Uterus (tissue), 2 donors: ENCODE data around the gene SPATA20.

Source experiments
- POLR2A ChIP-seq, 2 donors: fragments of 450-650 bp; IDR thresholded peaks; one replicate each; pipeline ENCODE4 v1.6.1; 2016; ENCODE audit warnings: antibody characterized with exemption in 2 of 2, mild to moderate bottlenecking in 1 of 2, moderate library complexity in 1 of 2
- TF ChIP-seq, protein P1 (sequence below), 4 experiments: fragments of 200-600 bp in 2 of 4; fragments of 450-650 bp in 2 of 4; sonication (generic) in 2 of 4; IDR thresholded peaks; one replicate each; pipeline ENCODE4 v1.5.1; 2016 to 2019; ENCODE audit warnings: antibody characterized with exemption in 4 of 4, mild to moderate bottlenecking in 2 of 4, moderate library complexity in 1 of 4

DNA sequence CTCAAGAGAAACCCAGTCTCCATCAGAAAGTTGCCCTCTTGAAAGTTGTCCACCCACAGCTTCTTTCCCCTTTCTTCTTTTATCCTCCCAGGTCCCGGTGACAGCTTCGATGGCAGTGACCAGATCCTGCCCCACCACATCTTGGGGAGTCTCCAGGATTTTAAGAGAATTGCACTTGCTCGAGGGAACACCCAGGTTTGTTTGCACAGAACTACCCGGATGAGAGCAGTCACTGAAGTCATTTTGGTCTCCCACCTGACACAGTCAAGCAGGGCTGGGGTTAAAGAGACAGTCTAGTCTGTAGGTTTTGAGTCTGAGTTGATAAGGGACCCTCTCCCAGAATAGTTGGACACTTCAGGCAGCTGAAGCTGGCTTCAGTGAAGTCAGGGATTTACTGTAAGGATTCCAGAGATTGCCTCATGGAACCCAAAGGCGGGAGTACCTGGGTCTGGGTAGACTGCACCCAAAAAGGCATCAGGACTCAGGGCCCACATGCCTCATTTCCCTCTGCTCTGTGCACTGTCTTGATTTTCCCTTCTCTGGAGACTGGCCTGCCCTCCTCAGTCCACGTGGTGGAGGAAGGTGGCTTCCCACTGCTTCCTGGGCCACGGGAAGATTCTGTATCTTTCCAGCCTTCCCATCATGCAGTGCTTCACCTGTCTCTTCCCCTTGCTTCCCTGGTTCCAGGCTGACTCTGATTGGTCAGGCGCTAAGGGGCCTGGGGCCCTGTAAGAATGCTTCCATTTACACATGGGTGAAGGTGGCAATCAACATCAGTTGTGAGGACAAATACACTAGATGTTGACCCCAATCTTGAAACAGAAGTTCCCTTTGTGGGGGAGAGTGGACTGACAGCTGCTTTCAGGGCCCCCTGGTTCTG, 29.2 kb upstream of the SPATA20 start:
- TF ChIP-seq, protein P1, sequence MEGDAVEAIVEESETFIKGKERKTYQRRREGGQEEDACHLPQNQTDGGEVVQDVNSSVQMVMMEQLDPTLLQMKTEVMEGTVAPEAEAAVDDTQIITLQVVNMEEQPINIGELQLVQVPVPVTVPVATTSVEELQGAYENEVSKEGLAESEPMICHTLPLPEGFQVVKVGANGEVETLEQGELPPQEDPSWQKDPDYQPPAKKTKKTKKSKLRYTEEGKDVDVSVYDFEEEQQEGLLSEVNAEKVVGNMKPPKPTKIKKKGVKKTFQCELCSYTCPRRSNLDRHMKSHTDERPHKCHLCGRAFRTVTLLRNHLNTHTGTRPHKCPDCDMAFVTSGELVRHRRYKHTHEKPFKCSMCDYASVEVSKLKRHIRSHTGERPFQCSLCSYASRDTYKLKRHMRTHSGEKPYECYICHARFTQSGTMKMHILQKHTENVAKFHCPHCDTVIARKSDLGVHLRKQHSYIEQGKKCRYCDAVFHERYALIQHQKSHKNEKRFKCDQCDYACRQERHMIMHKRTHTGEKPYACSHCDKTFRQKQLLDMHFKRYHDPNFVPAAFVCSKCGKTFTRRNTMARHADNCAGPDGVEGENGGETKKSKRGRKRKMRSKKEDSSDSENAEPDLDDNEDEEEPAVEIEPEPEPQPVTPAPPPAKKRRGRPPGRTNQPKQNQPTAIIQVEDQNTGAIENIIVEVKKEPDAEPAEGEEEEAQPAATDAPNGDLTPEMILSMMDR (IDR thresholded peaks at IDR 0.05): no peak
- TF ChIP-seq POLR2A (IDR thresholded peaks at IDR 0.05): no peak
